ENCODE data around the gene KIAA1217. TPM values are rescaled to one million over a fixed set of nuclear protein-coding genes. Genes with fewer than 3 reads are reported as not detected.

KIAA1217 gene
- total RNA-seq, 1 experiment from 2014 or later = 23.4 TPM

- TF ChIP-seq JAZF1 (CRISPR knock-in tag; IDR thresholded peaks at IDR 0.05) (no peak), ZBTB21 (CRISPR knock-in tag; IDR thresholded peaks at IDR 0.05; ENCODE audit: borderline replicate concordance) (no peak), TEAD4 (CRISPR knock-in tag; IDR thresholded peaks at IDR 0.05) (no peak), OVOL2 (CRISPR knock-in tag; IDR thresholded peaks at IDR 0.05; ENCODE audit: borderline replicate concordance) (no peak), KAT7 (CRISPR knock-in tag; IDR thresholded peaks at IDR 0.05; ENCODE audit: borderline replicate concordance) (no peak), ERG (CRISPR knock-in tag; IDR thresholded peaks at IDR 0.05) (no peak), NR1H2 (CRISPR knock-in tag; IDR thresholded peaks at IDR 0.05) (no peak), AR (CRISPR knock-in tag; IDR thresholded peaks at IDR 0.05) (no peak)
Measured at GRCh38 chr10:24531439-24531838, 322.5 kb downstream of the KIAA1217 start (continued).

- H3K9me3 Mint-ChIP-seq = no peaks in the 10 kb centered on the region
- DNase-seq (ENCODE audit: low spot score) (no peak), ATAC-seq (no peak)
- no peaks in the 10 kb centered on the region for H3K4me1 Mint-ChIP-seq
- no peak overlapping the region for H3K27ac Mint-ChIP-seq
- ChIA-PET CTCF (no interaction called here), POLR2A (no interaction called here)
- TF ChIP-seq ZNF121 (CRISPR knock-in tag; IDR thresholded peaks at IDR 0.05) = no peak
- no peak for TF ChIP-seq ZBTB21 (CRISPR knock-in tag; IDR thresholded peaks at IDR 0.05; ENCODE audit: borderline replicate concordance)
- no peak for TF ChIP-seq EMX1 (CRISPR knock-in tag; IDR thresholded peaks at IDR 0.05)
- TF ChIP-seq RELA (CRISPR knock-in tag; IDR thresholded peaks at IDR 0.05; ENCODE audit: borderline replicate concordance) = no peak
- TF ChIP-seq NR1H2 (CRISPR knock-in tag; IDR thresholded peaks at IDR 0.05) = no peak
- no peak for TF ChIP-seq NR3C1 (CRISPR knock-in tag; conservative IDR thresholded peaks at IDR 0.05; ENCODE audit: low read depth)
- TF ChIP-seq ARID4B (CRISPR knock-in tag; IDR thresholded peaks at IDR 0.05; ENCODE audit: borderline replicate concordance) = no peak
- TF ChIP-seq ZNF232 (CRISPR knock-in tag; IDR thresholded peaks at IDR 0.05) = no peak
- no peaks in the 10 kb centered on the region for H3K27me3 Mint-ChIP-seq (ENCODE audit: low read depth)
- peaks cover 46% of the 10 kb centered on the region for H3K36me3 Mint-ChIP-seq
- no peak overlapping the region for H3K4me3 Mint-ChIP-seq
Measured at GRCh38 chr10:24533981-24534380, 325.0 kb downstream of the KIAA1217 start.

GRCh38 chr10:24536636-24537035 is 327.7 kb downstream of the KIAA1217 start:
- ChIA-PET POLR2A (no interaction called here), CTCF (no interaction called here)
- no peak for ATAC-seq
- H3K27me3 Mint-ChIP-seq (ENCODE audit: low read depth) = no peaks in the 10 kb centered on the region
- no peaks in the 10 kb centered on the region; the same call in 1 of the 2 replicates for H3K4me1 Mint-ChIP-seq
- DNase-seq (ENCODE audit: low spot score) = no peak
- H3K27ac Mint-ChIP-seq = no peak overlapping the region
- H3K36me3 Mint-ChIP-seq = peaks cover 45% of the 10 kb centered on the region
- no peak overlapping the region for H3K4me3 Mint-ChIP-seq
- H3K9me3 Mint-ChIP-seq = no peaks in the 10 kb centered on the region
- TF ChIP-seq TCF7 (CRISPR knock-in tag; IDR thresholded peaks at IDR 0.05; ENCODE audit: low read depth) (no peak), IRF2 (CRISPR knock-in tag; IDR thresholded peaks at IDR 0.05; ENCODE audit: borderline replicate concordance, low read depth) (no peak), ZNF671 (CRISPR knock-in tag; IDR thresholded peaks at IDR 0.05) (no peak), ZNF317 (CRISPR knock-in tag; IDR thresholded peaks at IDR 0.05; ENCODE audit: borderline replicate concordance, low read depth) (no peak), ZNF512 (CRISPR knock-in tag; IDR thresholded peaks at IDR 0.05; ENCODE audit: borderline replicate concordance) (no peak), E2F1 (CRISPR knock-in tag; IDR thresholded peaks at IDR 0.05) (no peak), FOXP1 (CRISPR knock-in tag; IDR thresholded peaks at IDR 0.05; ENCODE audit: borderline replicate concordance) (no peak), USF1 (CRISPR knock-in tag; IDR thresholded peaks at IDR 0.05) (no peak), GTF2I (CRISPR knock-in tag; conservative IDR thresholded peaks at IDR 0.05) (no peak)
